ENCODE results near the gene SLC35F3. TPM values are rescaled to one million over a fixed set of nuclear protein-coding genes. Genes with fewer than 3 reads are reported as not detected.
"Not testable (repeated sequence)": the region's sequence is repeated elsewhere in the genome, so short reads cannot be mapped to it uniquely, and the experiment has no call there.

Gene SLC35F3
- polyA plus RNA-seq, 1 of the 3 experiments (the other 2 are of a cell fraction): 0.87 TPM

DNA sequence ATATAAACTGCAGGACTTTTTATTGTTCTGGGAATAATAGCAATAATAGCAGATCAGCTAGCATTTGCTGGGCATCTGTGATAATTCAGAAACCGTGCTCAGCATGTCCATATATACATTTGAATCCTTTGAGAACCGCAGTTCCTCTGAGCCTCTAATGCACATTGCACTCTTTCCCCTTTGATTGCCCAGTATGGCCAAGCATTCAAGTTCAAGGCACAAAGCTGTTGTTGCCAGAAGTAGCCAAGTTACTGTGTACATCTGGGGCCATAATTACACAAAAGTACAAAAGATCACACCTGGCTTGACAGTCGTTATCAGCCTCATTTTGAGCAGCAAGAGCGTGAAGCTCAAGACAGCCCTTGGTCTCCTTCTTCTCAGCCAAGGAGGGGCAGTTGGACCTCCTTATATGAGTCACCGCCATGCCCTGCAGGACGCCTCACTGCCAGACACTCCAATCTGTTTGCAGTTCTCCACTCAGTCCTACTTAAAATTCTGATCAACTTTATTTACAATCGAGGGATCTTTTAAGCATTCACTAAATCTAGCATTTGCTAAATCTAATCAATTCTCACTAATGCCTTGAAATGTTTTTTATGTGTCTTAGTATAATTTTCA is 216.0 kb downstream of the SLC35F3 start:
- CTCF ChIA-PET: interaction anchor here (0.8 to 2.1 kb wide), 3 partner anchors 190 to 680 kb away, joined by 3 to 9 read pairs (median 8); no protein-coding TSS in a partner anchor
- no peak overlapping the region for H3K27ac ChIP-seq (ENCODE audit: low read depth in 2 of 2, low read length in 1 of 2)
- no peaks in the 10 kb centered on the region for H3K79me2 ChIP-seq (ENCODE audit: insufficient read depth)
- no peak overlapping the region for H3K4me3 ChIP-seq (ENCODE audit: low read depth in 2 of 2, low read length in 1 of 2)
- no peaks in the 10 kb centered on the region for H3K9me2 ChIP-seq
- no peak overlapping the region for H3K4me2 ChIP-seq
- H2AFZ ChIP-seq (ENCODE audit: low read depth): no peak overlapping the region
- H3K4me1 ChIP-seq (ENCODE audit: control insufficient read depth in 1 of 2, insufficient read depth in 2 of 2, low read depth in 1 of 2, low read length in 1 of 2): peaks cover 0 to 4% of the 10 kb centered on the region in 2 experiments; a peak in 2 of 4 replicates
- POLR2A ChIA-PET: no interaction called here
- WGBS (ENCODE audit: low lambda C conversion rate): 88% methylated on average over 7 of the region's 7 CpGs
- H3K27me3 ChIP-seq (ENCODE audit: insufficient read depth): no peaks in the 10 kb centered on the region
- no peaks in the 10 kb centered on the region for H3F3A ChIP-seq (replicated peaks; ENCODE audit: insufficient read depth)
- TF ChIP-seq FOXJ3 (CRISPR knock-in tag; IDR thresholded peaks at IDR 0.05): no peak
- TF ChIP-seq NRF1 (IDR thresholded peaks at IDR 0.05; ENCODE audit: low read depth, low read length): no peak
- TF ChIP-seq JUND (IDR thresholded peaks at IDR 0.05): no peak
- no peak for TF ChIP-seq RCOR1 (IDR thresholded peaks at IDR 0.05; ENCODE audit: low read length)
- TF ChIP-seq, protein P1, sequence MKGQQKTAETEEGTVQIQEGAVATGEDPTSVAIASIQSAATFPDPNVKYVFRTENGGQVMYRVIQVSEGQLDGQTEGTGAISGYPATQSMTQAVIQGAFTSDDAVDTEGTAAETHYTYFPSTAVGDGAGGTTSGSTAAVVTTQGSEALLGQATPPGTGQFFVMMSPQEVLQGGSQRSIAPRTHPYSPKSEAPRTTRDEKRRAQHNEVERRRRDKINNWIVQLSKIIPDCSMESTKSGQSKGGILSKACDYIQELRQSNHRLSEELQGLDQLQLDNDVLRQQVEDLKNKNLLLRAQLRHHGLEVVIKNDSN (IDR thresholded peaks at IDR 0.05; ENCODE audit: borderline replicate concordance, low read depth): no peak
- TF ChIP-seq EZH2phosphoT487 (IDR thresholded peaks at IDR 0.05; ENCODE audit: borderline replicate concordance, low read depth): no peak
- no peak for TF ChIP-seq TAF1 (IDR thresholded peaks at IDR 0.05; ENCODE audit: borderline replicate concordance, low read depth, low read length)
- TF ChIP-seq, protein P2, sequence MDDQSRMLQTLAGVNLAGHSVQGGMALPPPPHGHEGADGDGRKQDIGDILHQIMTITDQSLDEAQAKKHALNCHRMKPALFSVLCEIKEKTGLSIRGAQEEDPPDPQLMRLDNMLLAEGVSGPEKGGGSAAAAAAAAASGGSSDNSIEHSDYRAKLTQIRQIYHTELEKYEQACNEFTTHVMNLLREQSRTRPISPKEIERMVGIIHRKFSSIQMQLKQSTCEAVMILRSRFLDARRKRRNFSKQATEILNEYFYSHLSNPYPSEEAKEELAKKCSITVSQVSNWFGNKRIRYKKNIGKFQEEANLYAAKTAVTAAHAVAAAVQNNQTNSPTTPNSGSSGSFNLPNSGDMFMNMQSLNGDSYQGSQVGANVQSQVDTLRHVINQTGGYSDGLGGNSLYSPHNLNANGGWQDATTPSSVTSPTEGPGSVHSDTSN (IDR thresholded peaks at IDR 0.05): no peak
- TF ChIP-seq, protein P3, sequence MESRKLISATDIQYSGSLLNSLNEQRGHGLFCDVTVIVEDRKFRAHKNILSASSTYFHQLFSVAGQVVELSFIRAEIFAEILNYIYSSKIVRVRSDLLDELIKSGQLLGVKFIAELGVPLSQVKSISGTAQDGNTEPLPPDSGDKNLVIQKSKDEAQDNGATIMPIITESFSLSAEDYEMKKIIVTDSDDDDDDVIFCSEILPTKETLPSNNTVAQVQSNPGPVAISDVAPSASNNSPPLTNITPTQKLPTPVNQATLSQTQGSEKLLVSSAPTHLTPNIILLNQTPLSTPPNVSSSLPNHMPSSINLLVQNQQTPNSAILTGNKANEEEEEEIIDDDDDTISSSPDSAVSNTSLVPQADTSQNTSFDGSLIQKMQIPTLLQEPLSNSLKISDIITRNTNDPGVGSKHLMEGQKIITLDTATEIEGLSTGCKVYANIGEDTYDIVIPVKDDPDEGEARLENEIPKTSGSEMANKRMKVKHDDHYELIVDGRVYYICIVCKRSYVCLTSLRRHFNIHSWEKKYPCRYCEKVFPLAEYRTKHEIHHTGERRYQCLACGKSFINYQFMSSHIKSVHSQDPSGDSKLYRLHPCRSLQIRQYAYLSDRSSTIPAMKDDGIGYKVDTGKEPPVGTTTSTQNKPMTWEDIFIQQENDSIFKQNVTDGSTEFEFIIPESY (IDR thresholded peaks at IDR 0.05; ENCODE audit: borderline replicate concordance, low read depth): no peak
- TF ChIP-seq POLR2AphosphoS5 (IDR thresholded peaks at IDR 0.05; ENCODE audit: low read depth, low read length): no peak
- no peak for TF ChIP-seq MXI1 (IDR thresholded peaks at IDR 0.05; ENCODE audit: low read depth, low read length)
- no peak for TF ChIP-seq GABPA (IDR thresholded peaks at IDR 0.05; ENCODE audit: low read depth)
- no peak for TF ChIP-seq NFIC (IDR thresholded peaks at IDR 0.05; ENCODE audit: borderline replicate concordance)
- no peak for TF ChIP-seq GATA2 (CRISPR knock-in tag; IDR thresholded peaks at IDR 0.05)
- TF ChIP-seq SMC3 (IDR thresholded peaks at IDR 0.05; ENCODE audit: low read depth, low read length): no peak
- TF ChIP-seq, protein P4, sequence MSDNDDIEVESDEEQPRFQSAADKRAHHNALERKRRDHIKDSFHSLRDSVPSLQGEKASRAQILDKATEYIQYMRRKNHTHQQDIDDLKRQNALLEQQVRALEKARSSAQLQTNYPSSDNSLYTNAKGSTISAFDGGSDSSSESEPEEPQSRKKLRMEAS (IDR thresholded peaks at IDR 0.05; ENCODE audit: low read depth): no peak
- TF ChIP-seq TCF12 (IDR thresholded peaks at IDR 0.05): no peak
- TF ChIP-seq TEAD4 (IDR thresholded peaks at IDR 0.05; ENCODE audit: borderline replicate concordance, insufficient read depth): no peak
- TF ChIP-seq CHD2 (IDR thresholded peaks at IDR 0.05; ENCODE audit: low read length, partially characterized antibody): no peak
- TF ChIP-seq, protein P5, sequence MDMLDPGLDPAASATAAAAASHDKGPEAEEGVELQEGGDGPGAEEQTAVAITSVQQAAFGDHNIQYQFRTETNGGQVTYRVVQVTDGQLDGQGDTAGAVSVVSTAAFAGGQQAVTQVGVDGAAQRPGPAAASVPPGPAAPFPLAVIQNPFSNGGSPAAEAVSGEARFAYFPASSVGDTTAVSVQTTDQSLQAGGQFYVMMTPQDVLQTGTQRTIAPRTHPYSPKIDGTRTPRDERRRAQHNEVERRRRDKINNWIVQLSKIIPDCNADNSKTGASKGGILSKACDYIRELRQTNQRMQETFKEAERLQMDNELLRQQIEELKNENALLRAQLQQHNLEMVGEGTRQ (IDR thresholded peaks at IDR 0.05; ENCODE audit: borderline replicate concordance, low read depth, low read length): no peak
- H3K36me3 ChIP-seq (replicated peaks in 1 of 2; ENCODE audit: control insufficient read depth in 1 of 2, insufficient read depth in 2 of 2, low read length in 1 of 2): no peaks in the 10 kb centered on the region
- no peaks in the 10 kb centered on the region for H4K20me1 ChIP-seq (ENCODE audit: insufficient read depth)
- no peak overlapping the region for H3K9ac ChIP-seq
- no peak for DNase-seq
- no peaks in the 10 kb centered on the region for H3K9me3 ChIP-seq

DNA sequence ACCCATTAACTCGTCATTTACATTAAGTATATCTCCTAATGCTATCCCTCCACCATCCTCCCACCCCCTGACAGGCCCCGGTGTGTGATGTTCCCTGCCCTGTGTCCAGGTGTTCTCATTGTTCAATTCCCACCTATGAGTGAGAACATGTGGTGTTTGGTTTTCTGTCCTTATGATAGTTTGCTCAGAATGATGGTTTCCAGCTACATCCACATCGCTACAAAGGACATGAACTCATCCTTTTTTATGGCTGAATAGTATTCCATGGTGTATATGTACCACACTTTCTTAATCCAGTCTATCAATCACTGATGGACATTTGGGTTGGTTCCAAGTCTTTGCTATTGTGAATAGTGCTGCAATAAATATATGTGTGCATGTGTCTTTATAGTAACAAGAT is 217.2 kb downstream of the SLC35F3 start:
- H2AFZ ChIP-seq (ENCODE audit: low read depth); H3K27me3 ChIP-seq (ENCODE audit: insufficient read depth); POLR2A ChIA-PET; H3K4me3 ChIP-seq (ENCODE audit: low read depth in 2 of 2, low read length in 1 of 2); DNase-seq; H3K36me3 ChIP-seq (replicated peaks in 1 of 2; ENCODE audit: control insufficient read depth in 1 of 2, insufficient read depth in 2 of 2, low read length in 1 of 2); H3K4me1 ChIP-seq (ENCODE audit: control insufficient read depth in 1 of 2, insufficient read depth in 2 of 2, low read depth in 1 of 2, low read length in 1 of 2); H3K4me2 ChIP-seq; H3K79me2 ChIP-seq (ENCODE audit: insufficient read depth); H4K20me1 ChIP-seq (ENCODE audit: insufficient read depth); H3K9ac ChIP-seq; H3K9me2 ChIP-seq; H3F3A ChIP-seq (replicated peaks; ENCODE audit: insufficient read depth); H3K9me3 ChIP-seq; H3K27ac ChIP-seq (ENCODE audit: low read depth in 2 of 2, low read length in 1 of 2): not testable (repeated sequence)
- 77% methylated on average over 3 of the region's 3 CpGs for WGBS (ENCODE audit: low lambda C conversion rate)
- CTCF ChIA-PET: interaction anchor here (1.0 kb wide), 2 partner anchors 11 to 188 kb away, joined by 3 to 5 read pairs; no protein-coding TSS in a partner anchor

All from SK-N-SH (cell line).